ENCODE results near the gene SLC19A2.
A peak's percentile ranks its signal among the peaks of the same experiment; 100 is the strongest.
"Not testable (repeated sequence)": the region's sequence is repeated elsewhere in the genome, so short reads cannot be mapped to it uniquely, and the experiment has no call there.

The SLC19A2 gene

GRCh38 chr1:169515641-169516040, 29.9 kb upstream of the SLC19A2 start:
- no peaks in the 10 kb centered on the region for H3K9me3 Mint-ChIP-seq
- ATAC-seq: no peak
- no peaks in the 10 kb centered on the region for H3K27me3 Mint-ChIP-seq
- peaks cover 7% of the 10 kb centered on the region for H3K4me1 Mint-ChIP-seq
- H3K27ac Mint-ChIP-seq: no peak overlapping the region
- no peak overlapping the region for H3K4me3 Mint-ChIP-seq
- no peaks in the 10 kb centered on the region for H3K36me3 Mint-ChIP-seq

GRCh38 chr1:169514566-169515270, 29.0 kb upstream of the SLC19A2 start:
- no peaks in the 10 kb centered on the region for H3K36me3 Mint-ChIP-seq
- ATAC-seq: no peak
- H3K4me3 Mint-ChIP-seq: no peak overlapping the region
- H3K27ac Mint-ChIP-seq: no peak overlapping the region
- no peaks in the 10 kb centered on the region for H3K27me3 Mint-ChIP-seq
- peaks cover 7% of the 10 kb centered on the region for H3K4me1 Mint-ChIP-seq
- no peaks in the 10 kb centered on the region for H3K9me3 Mint-ChIP-seq

GRCh38 chr1:169513208-169513607, 27.5 kb upstream of the SLC19A2 start:
- Mint-ChIP-seq H3K4me1 (peaks cover 12% of the 10 kb centered on the region), H3K27me3 (no peaks in the 10 kb centered on the region), H3K36me3 (no peaks in the 10 kb centered on the region), H3K4me3 (no peak overlapping the region), H3K9me3 (no peaks in the 10 kb centered on the region), H3K27ac (no peak overlapping the region)
- no peak for ATAC-seq

GRCh38 chr1:169511316-169512005, 25.7 kb upstream of the SLC19A2 start:
- no peak overlapping the region for H3K4me3 Mint-ChIP-seq
- H3K36me3 Mint-ChIP-seq: no peaks in the 10 kb centered on the region
- H3K4me1 Mint-ChIP-seq: peaks cover 12% of the 10 kb centered on the region
- ATAC-seq: no peak
- H3K27me3 Mint-ChIP-seq: no peaks in the 10 kb centered on the region
- no peak overlapping the region for H3K27ac Mint-ChIP-seq
- H3K9me3 Mint-ChIP-seq: no peaks in the 10 kb centered on the region

- no peaks in the 10 kb centered on the region for H3K27me3 Mint-ChIP-seq
- H3K9me3 Mint-ChIP-seq: no peaks in the 10 kb centered on the region
- H3K4me3 Mint-ChIP-seq: no peak overlapping the region
- H3K27ac Mint-ChIP-seq: no peak overlapping the region
- no peak for ATAC-seq
- H3K36me3 Mint-ChIP-seq: no peaks in the 10 kb centered on the region
- H3K4me1 Mint-ChIP-seq: peaks cover 12% of the 10 kb centered on the region
These were observed 24.3 kb upstream of the SLC19A2 start for GRCh38 chr1:169510060-169510459.

- no peaks in the 10 kb centered on the region for H3K9me3 Mint-ChIP-seq
These were observed 23.6 kb upstream of the SLC19A2 start for GRCh38 chr1:169509354-169509753.

GRCh38 chr1:169508432-169509338, 22.9 kb upstream of the SLC19A2 start:
- Mint-ChIP-seq H3K4me3 (no peak overlapping the region), H3K4me1 (peaks cover 12% of the 10 kb centered on the region), H3K9me3 (no peaks in the 10 kb centered on the region), H3K27ac (peak overlapping the region; percentile 28), H3K36me3 (no peaks in the 10 kb centered on the region), H3K27me3 (no peaks in the 10 kb centered on the region)
- ATAC-seq: no peak

More at GRCh38 chr1:169509354-169509753, 23.6 kb upstream of the SLC19A2 start:
- peaks cover 12% of the 10 kb centered on the region for H3K4me1 Mint-ChIP-seq
- H3K4me3 Mint-ChIP-seq: no peak overlapping the region
- ATAC-seq: no peak
- no peaks in the 10 kb centered on the region for H3K27me3 Mint-ChIP-seq
- H3K27ac Mint-ChIP-seq: no peak overlapping the region
- H3K36me3 Mint-ChIP-seq: no peaks in the 10 kb centered on the region

- H3K36me3 Mint-ChIP-seq: no peaks in the 10 kb centered on the region
- H3K9me3 Mint-ChIP-seq: no peaks in the 10 kb centered on the region
- peaks cover 5% of the 10 kb centered on the region for H3K4me1 Mint-ChIP-seq
- no peaks in the 10 kb centered on the region for H3K27me3 Mint-ChIP-seq
- H3K4me3 Mint-ChIP-seq: no peak overlapping the region
- no peak overlapping the region for H3K27ac Mint-ChIP-seq
- ATAC-seq: no peak
These were observed 21.7 kb upstream of the SLC19A2 start for GRCh38 chr1:169507413-169507812.

GRCh38 chr1:169503601-169504000, 17.9 kb upstream of the SLC19A2 start:
- ATAC-seq, H3K27ac Mint-ChIP-seq, H3K9me3 Mint-ChIP-seq, H3K36me3 Mint-ChIP-seq, H3K4me3 Mint-ChIP-seq, H3K4me1 Mint-ChIP-seq: not testable (repeated sequence)
- peaks cover 24% of the 10 kb centered on the region for H3K27me3 Mint-ChIP-seq

GRCh38 chr1:169499807-169500206, 14.1 kb upstream of the SLC19A2 start:
- H3K4me1 Mint-ChIP-seq: no peaks in the 10 kb centered on the region
- peaks cover 46% of the 10 kb centered on the region for H3K27me3 Mint-ChIP-seq
- H3K9me3 Mint-ChIP-seq: peaks cover 9% of the 10 kb centered on the region
- no peak overlapping the region for H3K4me3 Mint-ChIP-seq
- ATAC-seq: no peak
- H3K27ac Mint-ChIP-seq: no peak overlapping the region
- peaks cover 14% of the 10 kb centered on the region for H3K36me3 Mint-ChIP-seq

GRCh38 chr1:169497317-169497716, 11.6 kb upstream of the SLC19A2 start:
- H3K27ac Mint-ChIP-seq: no peak overlapping the region
- no peaks in the 10 kb centered on the region for H3K4me1 Mint-ChIP-seq
- no peak for ATAC-seq
- H3K27me3 Mint-ChIP-seq: peaks cover 46% of the 10 kb centered on the region
- no peak overlapping the region for H3K4me3 Mint-ChIP-seq
- peaks cover 9% of the 10 kb centered on the region for H3K9me3 Mint-ChIP-seq
- H3K36me3 Mint-ChIP-seq: peaks cover 14% of the 10 kb centered on the region

- no peak for ATAC-seq
- peaks cover 45% of the 10 kb centered on the region for H3K27me3 Mint-ChIP-seq
- H3K36me3 Mint-ChIP-seq: peaks cover 14% of the 10 kb centered on the region
- no peak overlapping the region for H3K4me3 Mint-ChIP-seq
- no peak overlapping the region for H3K27ac Mint-ChIP-seq
- peaks cover 9% of the 10 kb centered on the region for H3K9me3 Mint-ChIP-seq
- H3K4me1 Mint-ChIP-seq: no peaks in the 10 kb centered on the region
These were observed 10.2 kb upstream of the SLC19A2 start for GRCh38 chr1:169495916-169496315.

- Mint-ChIP-seq H3K36me3 (peaks cover 14% of the 10 kb centered on the region), H3K9me3 (peaks cover 9% of the 10 kb centered on the region), H3K4me1 (no peaks in the 10 kb centered on the region), H3K27ac (no peak overlapping the region), H3K4me3 (no peak overlapping the region), H3K27me3 (peaks cover 38% of the 10 kb centered on the region)
- ATAC-seq: no peak
These were observed 9.5 kb upstream of the SLC19A2 start for GRCh38 chr1:169495046-169495775.

- Mint-ChIP-seq H3K27ac (no peak overlapping the region), H3K4me1 (no peaks in the 10 kb centered on the region), H3K9me3 (peaks cover 9% of the 10 kb centered on the region), H3K4me3 (no peak overlapping the region), H3K36me3 (peaks cover 10% of the 10 kb centered on the region), H3K27me3 (peaks cover 29% of the 10 kb centered on the region)
- no peak for ATAC-seq
These were observed 8.6 kb upstream of the SLC19A2 start for GRCh38 chr1:169494343-169494742.

- no peak overlapping the region for H3K4me3 Mint-ChIP-seq
- no peak for ATAC-seq
- H3K4me1 Mint-ChIP-seq: no peaks in the 10 kb centered on the region
- peaks cover 18% of the 10 kb centered on the region for H3K27me3 Mint-ChIP-seq
- H3K9me3 Mint-ChIP-seq: peaks cover 4% of the 10 kb centered on the region
- peaks cover 4% of the 10 kb centered on the region for H3K36me3 Mint-ChIP-seq
- no peak overlapping the region for H3K27ac Mint-ChIP-seq
These were observed 7.5 kb upstream of the SLC19A2 start for GRCh38 chr1:169493251-169493650.
